GM21619 (cell line): ENCODE data around the gene NKTR.

ENCODE experiments used
- ATAC-seq: cut with Tn5 transposase; IDR thresholded peaks from one replicate; pipeline ENCODE4 v1.9.1; 2021; ENCODE audit not compliant: unreplicated experiment

NKTR gene

GRCh38 chr3:42649006-42649405 lies 48.5 kb downstream of the NKTR start:
- no peak for ATAC-seq

- no peak for ATAC-seq
Measured at GRCh38 chr3:42649783-42650182, 49.3 kb downstream of the NKTR start.

DNA sequence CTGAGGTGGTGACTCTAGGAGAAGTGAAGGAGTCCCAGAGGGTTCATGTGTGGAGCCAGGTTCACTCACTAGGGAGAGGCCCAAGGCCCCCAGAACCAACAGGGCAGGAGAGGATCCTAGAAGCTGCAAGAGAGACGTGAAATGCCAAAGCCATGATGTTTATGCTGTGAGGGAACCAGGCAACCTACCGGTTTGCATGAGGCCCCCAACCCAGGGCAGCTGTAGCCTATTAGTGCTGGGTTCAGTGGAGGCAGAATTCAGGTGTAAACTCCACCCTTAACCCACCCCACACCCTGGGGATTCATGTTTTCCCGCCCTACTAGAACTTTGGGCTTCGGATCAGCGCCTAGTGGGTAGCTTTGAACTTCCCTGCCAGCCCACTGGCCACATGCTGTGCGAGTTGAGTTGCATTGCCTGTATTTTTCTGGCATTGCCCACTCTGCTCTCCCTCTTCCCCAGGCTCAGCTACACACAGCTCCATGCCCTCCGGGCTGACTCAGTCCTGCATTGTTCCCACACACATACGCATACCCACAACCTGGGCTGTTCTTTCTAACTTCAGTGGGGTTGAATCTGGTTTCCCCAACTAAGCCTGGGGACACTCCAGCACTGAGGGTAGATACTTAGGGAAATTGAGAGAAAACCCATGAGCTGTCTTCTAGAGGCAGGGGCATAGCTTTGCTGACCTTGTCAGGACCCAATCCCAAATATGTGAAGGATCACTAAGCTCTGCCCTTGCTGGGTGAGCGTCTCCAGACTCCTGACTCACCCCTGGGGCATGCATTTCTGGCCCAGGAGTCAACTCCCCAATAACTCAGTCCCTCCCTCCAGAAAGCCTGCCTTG lies 51.0 kb downstream of the NKTR start:
- ATAC-seq, result no peak

DNA sequence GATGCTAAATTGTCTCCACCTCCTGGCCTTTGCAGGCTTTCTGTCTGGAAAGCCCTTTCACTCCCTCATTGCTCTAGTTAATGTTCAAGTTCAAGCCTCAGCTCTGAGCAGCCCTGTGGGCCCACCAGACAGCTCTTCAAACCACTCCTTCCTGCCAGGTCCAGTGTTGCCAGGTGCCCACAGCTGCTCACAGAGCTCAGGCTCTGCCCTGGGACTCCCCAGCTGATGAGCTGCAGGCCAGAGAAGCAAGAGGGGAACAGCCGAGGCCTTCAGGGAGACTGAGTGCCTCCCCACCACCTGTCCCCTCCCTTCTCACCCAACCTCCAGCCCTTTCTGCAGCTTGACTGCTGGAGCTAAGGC lies 51.7 kb downstream of the NKTR start:
- peak; percentile 36 for ATAC-seq

DNA sequence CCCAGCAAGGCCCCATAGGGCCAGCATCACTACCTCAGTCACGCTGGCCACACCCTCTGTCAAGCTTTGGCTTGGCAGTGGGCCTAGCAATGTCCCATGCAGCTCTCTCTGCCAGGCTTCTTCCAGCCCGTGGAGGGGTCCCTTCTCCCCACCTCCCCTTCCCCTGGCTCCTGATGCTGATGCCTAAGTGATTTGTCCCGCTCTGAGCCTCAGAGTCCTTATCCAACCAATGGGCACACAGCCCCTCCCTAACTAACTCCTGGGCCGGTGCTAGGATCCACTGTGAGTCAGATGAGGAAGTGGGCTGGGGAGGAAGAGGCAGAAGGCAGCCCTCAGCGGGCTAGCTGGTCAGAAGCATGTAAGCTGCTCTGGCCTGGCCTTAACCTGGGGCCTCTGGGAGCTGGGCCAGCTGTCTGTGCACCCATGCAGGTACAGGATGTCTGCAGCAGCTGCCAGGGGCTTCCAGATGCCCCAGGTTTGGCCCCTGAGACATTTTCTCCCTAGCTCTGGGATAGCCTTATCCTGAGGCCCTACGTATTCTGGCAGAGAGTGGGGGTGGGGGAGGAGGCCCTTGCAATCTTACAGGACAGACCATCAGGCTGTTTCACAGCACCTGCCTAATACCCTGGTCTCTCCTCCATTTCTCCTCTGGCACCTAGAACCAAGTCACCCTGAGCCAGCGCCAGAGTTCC lies 52.3 kb downstream of the NKTR start:
- ATAC-seq, result peak; percentile 73

- ATAC-seq, result no peak
Measured at GRCh38 chr3:42653303-42653559, 52.7 kb downstream of the NKTR start.

- ATAC-seq, result no peak
Measured at GRCh38 chr3:42653560-42654330, 53.3 kb downstream of the NKTR start, which contains the start of gene ZBTB47. Gene ZBTB47 (plus strand): TSS chr3:42653697. CDS start chr3:42658356, 4,659 bp downstream.

DNA sequence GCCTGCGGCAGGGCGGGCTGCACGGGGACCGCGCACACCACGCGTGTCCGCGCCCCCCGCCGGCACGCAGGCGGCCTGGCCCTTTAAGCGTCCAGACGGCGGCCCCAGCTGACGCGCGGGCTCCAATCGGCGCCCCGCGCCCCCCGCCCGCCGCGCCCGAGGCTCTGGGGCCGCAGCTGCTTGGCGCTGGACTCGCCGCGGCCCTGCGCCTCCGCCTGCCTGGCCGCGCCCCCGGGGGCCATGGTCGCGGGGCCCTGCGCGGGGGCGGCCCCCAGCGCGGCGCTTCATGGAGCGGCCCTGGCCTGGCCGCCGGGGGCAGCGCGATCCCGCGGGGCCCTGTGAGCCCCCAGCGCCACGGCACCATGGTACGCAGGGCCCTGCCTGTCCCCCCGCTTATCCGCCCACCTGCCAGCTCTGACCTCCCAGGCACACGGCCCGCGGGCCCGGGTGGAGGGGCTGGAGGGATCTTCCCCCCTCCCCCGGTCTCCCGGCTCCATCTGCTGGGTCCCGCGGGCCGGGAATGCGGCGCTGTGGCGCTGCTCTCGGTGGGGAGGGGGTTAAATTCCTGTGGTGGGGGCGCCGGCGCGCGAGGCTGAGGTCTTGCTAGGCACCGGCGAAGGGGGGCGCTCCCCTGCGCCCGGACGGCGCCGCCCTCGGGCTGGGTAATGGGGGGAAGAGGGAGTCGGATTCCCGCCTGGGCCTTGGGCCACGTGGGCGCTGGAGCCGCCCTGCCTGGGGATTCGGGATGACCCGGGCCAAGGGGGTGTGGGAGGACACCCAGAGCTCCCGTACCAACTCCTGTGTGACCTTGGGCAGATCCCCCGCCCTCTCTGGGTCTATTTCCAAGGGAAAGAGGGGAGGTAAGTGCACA lies 54.1 kb downstream of the NKTR start:
- no peak for ATAC-seq

DNA sequence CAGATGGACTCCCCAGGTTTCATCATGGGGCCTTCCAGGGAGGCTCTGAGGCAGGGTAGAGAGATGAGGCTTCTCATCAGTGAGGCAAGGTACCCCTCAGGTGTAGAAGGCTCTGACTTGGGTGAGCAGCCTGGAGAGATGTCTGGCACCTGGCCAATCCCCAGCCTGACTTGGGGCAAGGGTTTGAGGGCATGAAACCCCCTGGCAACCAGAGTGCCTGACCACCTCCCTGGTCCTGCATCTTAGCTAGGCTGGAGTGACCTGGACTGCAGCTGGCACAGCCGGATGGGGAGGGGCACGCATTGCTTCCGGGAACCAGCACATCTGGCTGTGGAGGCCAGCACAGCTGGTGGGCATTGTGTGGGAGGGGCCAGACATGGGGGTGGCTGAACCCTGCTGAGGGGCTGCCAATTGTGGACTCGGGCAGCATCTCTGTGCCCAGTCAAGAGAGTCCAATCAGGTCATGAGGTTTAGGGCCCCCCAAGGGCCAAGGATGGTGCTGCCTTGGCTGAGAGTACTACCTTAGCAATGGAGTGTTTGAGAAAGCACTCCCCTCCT lies 54.9 kb downstream of the NKTR start:
- no peak for ATAC-seq

DNA sequence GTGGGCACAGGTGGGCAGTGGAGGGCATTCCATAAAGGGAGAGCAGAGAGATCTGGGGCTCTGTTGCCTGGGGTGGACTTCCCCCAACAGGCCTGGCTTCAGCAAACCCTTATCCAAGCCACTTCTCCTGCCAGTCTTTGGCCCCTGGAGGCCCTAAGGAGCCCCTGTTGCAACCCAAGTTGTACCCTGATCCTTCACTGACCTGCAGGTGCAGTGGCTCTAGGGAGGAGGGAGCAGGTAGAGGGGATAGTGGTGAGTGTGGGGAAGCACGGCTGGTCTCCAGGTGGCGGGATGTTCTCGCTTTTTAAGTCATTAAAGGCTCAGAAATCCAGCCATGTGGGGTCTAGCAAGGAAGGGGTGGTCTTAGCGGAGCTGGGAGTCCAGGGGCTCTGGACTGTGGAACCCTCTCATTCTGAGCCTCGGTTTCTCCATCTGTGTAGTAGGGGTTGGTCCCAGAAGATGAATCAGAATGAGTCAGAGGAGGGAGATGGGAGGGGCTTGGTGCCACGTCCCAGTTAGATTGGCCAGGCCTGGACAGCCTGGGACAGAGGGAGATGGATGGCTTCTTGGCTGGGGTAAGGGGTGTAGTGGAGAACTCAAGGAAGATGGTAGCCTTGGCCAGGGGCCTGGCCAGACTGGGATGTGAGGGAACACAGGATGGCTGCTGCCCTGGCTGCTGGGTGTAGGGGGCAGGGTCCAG lies 55.6 kb downstream of the NKTR start:
- no peak for ATAC-seq

GRCh38 chr3:42656680-42657610 lies 56.5 kb downstream of the NKTR start:
- no peak for ATAC-seq

DNA sequence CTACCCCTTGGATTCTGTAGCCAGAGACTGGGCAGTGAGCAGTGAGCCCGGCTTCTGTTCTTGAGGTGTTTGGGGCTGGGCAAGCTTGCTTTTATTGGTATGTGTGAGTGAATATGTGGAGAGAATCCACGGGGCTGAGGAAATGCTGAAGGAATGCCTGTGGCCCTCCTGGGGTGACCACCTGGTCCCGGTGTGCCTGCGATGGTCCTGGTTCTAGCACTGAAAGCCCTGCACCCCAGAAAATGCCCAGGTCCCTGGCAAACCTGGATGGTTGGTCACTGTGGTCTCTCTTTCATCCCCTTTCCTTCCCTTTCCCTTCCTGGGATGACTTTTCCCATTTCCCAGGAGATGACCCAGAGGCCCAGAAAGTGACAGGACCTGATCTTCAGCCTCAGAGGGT lies 57.2 kb downstream of the NKTR start:
- ATAC-seq, result no peak

GRCh38 chr3:42658091-42658770 lies 57.7 kb downstream of the NKTR start:
- no peak for ATAC-seq

DNA sequence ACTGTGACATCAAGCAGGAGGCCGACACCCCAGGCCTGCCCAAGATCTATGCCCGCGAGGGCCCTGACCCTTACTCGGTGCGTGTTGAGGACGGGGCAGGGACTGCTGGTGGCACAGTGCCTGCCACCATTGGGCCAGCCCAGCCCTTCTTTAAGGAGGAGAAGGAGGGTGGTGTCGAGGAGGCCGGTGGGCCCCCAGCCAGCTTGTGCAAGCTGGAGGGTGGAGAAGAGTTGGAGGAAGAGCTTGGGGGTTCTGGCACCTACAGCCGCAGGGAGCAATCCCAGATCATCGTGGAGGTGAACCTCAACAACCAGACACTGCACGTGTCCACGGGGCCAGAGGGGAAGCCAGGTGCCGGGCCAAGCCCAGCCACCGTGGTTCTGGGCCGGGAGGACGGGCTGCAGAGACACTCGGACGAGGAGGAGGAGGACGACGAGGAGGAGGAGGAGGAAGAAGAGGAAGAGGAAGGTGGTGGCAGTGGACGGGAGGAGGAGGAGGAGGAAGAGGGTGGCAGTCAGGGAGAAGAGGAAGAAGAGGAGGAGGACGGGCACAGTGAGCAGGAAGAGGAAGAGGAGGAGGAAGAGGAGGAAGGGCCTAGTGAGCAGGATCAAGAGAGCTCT lies 58.4 kb downstream of the NKTR start:
- ATAC-seq, result no peak

GRCh38 chr3:42659451-42660130 lies 59.1 kb downstream of the NKTR start:
- no peak for ATAC-seq

- ATAC-seq, result no peak
Measured at GRCh38 chr3:42660131-42660715, 59.7 kb downstream of the NKTR start.

DNA sequence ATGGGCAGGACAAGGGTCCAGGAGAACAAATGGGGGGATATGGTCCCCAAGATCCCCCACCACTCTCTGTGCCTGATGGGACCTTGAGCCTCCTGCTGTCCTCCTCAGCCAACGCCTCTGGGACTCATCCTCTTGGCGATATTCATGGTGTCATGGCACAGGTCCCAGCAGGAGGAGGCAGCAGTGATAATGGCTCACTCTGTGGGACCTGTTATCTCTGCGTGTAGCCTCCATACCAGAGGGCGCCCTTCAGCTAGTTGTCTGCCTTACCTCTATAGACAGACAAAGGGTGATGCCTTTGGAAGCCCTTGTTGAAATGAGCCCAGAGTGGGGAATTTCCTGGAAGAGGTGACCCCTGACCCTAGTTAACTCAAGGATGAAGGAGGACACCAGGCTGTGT lies 60.4 kb downstream of the NKTR start:
- no peak for ATAC-seq
